WTC11 (cell line): ENCODE measurements around the gene ARL4A.
"Not testable (repeated sequence)": the region's sequence is repeated elsewhere in the genome, so short reads cannot be mapped to it uniquely, and the experiment has no call there.

Source experiments
- CTCF ChIP-seq: fragments of 200-600 bp; IDR thresholded peaks from 2 replicates; pipeline ENCODE4 v1.8.0; 2022; ENCODE audit warnings: antibody characterized with exemption
- ETV6 ChIP-seq: sonication (generic); formaldehyde crosslinking; IDR thresholded peaks from 2 replicates; pipeline ENCODE4 v1.8.1; 2022; ENCODE audit warnings: mild to moderate bottlenecking, missing genetic modification reagents
- HMGXB4 ChIP-seq: sonication (generic); formaldehyde crosslinking; IDR thresholded peaks from 2 replicates; pipeline ENCODE4 v1.8.1; 2023; ENCODE audit warnings: mild to moderate bottlenecking, moderate library complexity, missing genetic modification reagents
- NFYB ChIP-seq: sonication (generic); formaldehyde crosslinking; conservative IDR thresholded peaks from 2 replicates; pipeline ENCODE4 v1.8.0; 2022; ENCODE audit warnings: low read depth, missing genetic modification reagents
- NR2C2 ChIP-seq: sonication (generic); formaldehyde crosslinking; IDR thresholded peaks from 2 replicates; pipeline ENCODE4 v1.8.0; 2022; ENCODE audit warnings: mild to moderate bottlenecking, missing genetic modification reagents
- STAT6 ChIP-seq: sonication (generic); formaldehyde crosslinking; conservative IDR thresholded peaks from 2 replicates; pipeline ENCODE4 v1.8.1; 2023; ENCODE audit warnings: mild to moderate bottlenecking, low read depth, missing genetic modification reagents, moderate library complexity
- ZNF396 ChIP-seq: fragments of 250-450 bp; sonication (Bioruptor Pico); IDR thresholded peaks from 2 replicates; pipeline ENCODE4 v1.8.0; 2021; ENCODE audit warnings: mild to moderate bottlenecking, moderate library complexity, borderline replicate concordance
- ZSCAN18 ChIP-seq: fragments of 250-450 bp; sonication (Bioruptor Pico); IDR thresholded peaks from 2 replicates; pipeline ENCODE4 v2.1.2; 2022; ENCODE audit warnings: mild to moderate bottlenecking, moderate library complexity

GRCh38 chr7:12660986-12661385 lies 26.4 kb upstream of the ARL4A start:
- TF ChIP-seq HMGXB4 (CRISPR knock-in tag); ZSCAN18 (CRISPR knock-in tag); CTCF; NR2C2 (CRISPR knock-in tag); ZNF396; ETV6 (CRISPR knock-in tag); STAT6; NFYB (CRISPR knock-in tag): not testable (repeated sequence)
